ENCODE results near the gene XYLT1.

XYLT1 gene

DNA sequence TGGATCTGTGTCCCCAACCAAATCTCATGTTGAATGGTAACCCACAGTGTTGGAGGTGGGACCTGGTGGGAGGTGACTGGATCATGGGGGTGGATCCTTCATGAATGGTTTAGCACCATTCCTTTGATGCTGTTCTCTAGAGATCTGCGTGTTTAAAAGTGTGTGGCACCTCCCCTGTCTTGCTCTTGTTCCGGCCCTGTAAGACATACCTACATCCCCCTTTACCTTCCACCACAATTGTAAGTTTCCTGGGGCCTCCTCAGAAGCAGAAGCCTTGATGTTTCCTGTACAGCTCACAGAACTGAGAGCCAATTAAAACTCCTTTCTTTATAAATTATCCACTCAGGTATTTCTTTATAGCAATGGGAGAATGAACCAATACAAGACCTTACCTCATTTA lies 257.7 kb downstream of the XYLT1 start:
- no peak for TF ChIP-seq EZH2phosphoT487 (IDR thresholded peaks at IDR 0.05; ENCODE audit: low read depth)
- TF ChIP-seq, protein P1, sequence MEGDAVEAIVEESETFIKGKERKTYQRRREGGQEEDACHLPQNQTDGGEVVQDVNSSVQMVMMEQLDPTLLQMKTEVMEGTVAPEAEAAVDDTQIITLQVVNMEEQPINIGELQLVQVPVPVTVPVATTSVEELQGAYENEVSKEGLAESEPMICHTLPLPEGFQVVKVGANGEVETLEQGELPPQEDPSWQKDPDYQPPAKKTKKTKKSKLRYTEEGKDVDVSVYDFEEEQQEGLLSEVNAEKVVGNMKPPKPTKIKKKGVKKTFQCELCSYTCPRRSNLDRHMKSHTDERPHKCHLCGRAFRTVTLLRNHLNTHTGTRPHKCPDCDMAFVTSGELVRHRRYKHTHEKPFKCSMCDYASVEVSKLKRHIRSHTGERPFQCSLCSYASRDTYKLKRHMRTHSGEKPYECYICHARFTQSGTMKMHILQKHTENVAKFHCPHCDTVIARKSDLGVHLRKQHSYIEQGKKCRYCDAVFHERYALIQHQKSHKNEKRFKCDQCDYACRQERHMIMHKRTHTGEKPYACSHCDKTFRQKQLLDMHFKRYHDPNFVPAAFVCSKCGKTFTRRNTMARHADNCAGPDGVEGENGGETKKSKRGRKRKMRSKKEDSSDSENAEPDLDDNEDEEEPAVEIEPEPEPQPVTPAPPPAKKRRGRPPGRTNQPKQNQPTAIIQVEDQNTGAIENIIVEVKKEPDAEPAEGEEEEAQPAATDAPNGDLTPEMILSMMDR (IDR thresholded peaks at IDR 0.05; ENCODE audit: low read depth, low read length) = no peak
- Histone ChIP-seq H3K36me3 (replicated peaks; ENCODE audit: low read depth, low read length) (no peaks in the 10 kb centered on the region), H2AFZ (ENCODE audit: low read depth, low read length) (no peak overlapping the region), H3K4me3 (ENCODE audit: low read length) (no peak overlapping the region), H3K27me3 (ENCODE audit: low read depth, low read length) (no peaks in the 10 kb centered on the region; the same call in 1 of the 2 replicates), H4K20me1 (ENCODE audit: insufficient read depth, low read length) (no peaks in the 10 kb centered on the region), H3K27ac (ENCODE audit: low read length) (no peak overlapping the region), H3K79me2 (ENCODE audit: low read length) (no peaks in the 10 kb centered on the region), H3K4me2 (ENCODE audit: low read length) (no peak overlapping the region), H3K4me1 (ENCODE audit: low read length) (no peaks in the 10 kb centered on the region), H3K9me3 (ENCODE audit: insufficient read depth, low read length) (no peaks in the 10 kb centered on the region), H3K9ac (ENCODE audit: low read length) (no peak overlapping the region)

DNA sequence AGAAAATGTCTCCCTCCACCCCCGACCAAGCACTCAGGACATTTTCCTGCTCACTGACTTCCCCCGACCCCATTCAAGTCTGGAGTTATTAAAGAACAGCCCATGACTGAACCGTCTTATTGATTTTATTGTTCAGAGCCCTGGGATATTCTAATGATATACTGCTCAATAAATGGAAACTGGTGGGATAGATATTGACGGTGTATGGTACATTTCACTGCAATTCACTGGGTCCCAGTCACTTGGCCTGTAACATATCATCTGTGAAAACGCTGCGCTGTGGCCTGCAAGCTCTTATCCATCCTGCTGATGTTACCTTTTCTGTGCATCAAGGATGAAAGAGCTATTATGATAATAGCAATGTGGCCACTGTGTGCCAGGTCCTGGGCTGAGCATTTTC lies 258.2 kb downstream of the XYLT1 start:
- H3K4me2 ChIP-seq (ENCODE audit: low read length) = no peak overlapping the region
- H2AFZ ChIP-seq (ENCODE audit: low read depth, low read length) = no peak overlapping the region
- no peaks in the 10 kb centered on the region for H3K36me3 ChIP-seq (replicated peaks; ENCODE audit: low read depth, low read length)
- H3K4me3 ChIP-seq (ENCODE audit: low read length) = no peak overlapping the region
- H3K4me1 ChIP-seq (ENCODE audit: low read length) = no peaks in the 10 kb centered on the region
- no peaks in the 10 kb centered on the region; the same call in 1 of the 2 replicates for H3K27me3 ChIP-seq (ENCODE audit: low read depth, low read length)
- no peak overlapping the region for H3K27ac ChIP-seq (ENCODE audit: low read length)
- no peaks in the 10 kb centered on the region for H3K79me2 ChIP-seq (ENCODE audit: low read length)
- no peaks in the 10 kb centered on the region for H4K20me1 ChIP-seq (ENCODE audit: insufficient read depth, low read length)
- TF ChIP-seq, protein P1 (IDR thresholded peaks at IDR 0.05; ENCODE audit: low read depth, low read length) = no peak
- no peak for TF ChIP-seq EZH2phosphoT487 (IDR thresholded peaks at IDR 0.05; ENCODE audit: low read depth)
- H3K9me3 ChIP-seq (ENCODE audit: insufficient read depth, low read length) = no peaks in the 10 kb centered on the region
- H3K9ac ChIP-seq (ENCODE audit: low read length) = no peak overlapping the region

DNA sequence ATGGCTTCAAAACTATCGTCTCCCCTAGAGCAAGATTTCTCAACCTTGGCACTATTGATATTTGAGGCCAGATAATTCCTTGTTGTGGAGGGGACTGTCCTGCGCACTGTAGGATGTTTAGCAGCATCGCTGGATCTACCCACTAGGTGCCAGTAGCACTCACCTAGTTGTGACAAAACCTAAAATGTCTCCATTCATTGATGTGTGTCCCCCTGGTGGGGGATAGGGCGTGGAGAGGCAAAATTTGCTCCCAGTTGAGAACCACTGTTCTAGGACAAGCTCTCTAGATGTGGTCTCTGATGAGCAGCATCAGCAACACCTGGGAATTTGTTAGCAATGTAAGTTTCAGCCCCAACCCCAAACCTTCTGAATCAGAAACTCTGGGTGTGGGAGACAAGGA lies 259.0 kb downstream of the XYLT1 start:
- no peak for TF ChIP-seq EZH2phosphoT487 (IDR thresholded peaks at IDR 0.05; ENCODE audit: low read depth)
- TF ChIP-seq, protein P1 (IDR thresholded peaks at IDR 0.05; ENCODE audit: low read depth, low read length) = peak; percentile 49
- H4K20me1 ChIP-seq (ENCODE audit: insufficient read depth, low read length) = no peaks in the 10 kb centered on the region
- H3K4me1 ChIP-seq (ENCODE audit: low read length) = no peaks in the 10 kb centered on the region
- no peaks in the 10 kb centered on the region for H3K36me3 ChIP-seq (replicated peaks; ENCODE audit: low read depth, low read length)
- no peak overlapping the region for H3K4me3 ChIP-seq (ENCODE audit: low read length)
- no peak overlapping the region for H3K9ac ChIP-seq (ENCODE audit: low read length)
- no peaks in the 10 kb centered on the region for H3K79me2 ChIP-seq (ENCODE audit: low read length)
- no peaks in the 10 kb centered on the region for H3K9me3 ChIP-seq (ENCODE audit: insufficient read depth, low read length)
- no peak overlapping the region for H3K27ac ChIP-seq (ENCODE audit: low read length)
- H3K27me3 ChIP-seq (ENCODE audit: low read depth, low read length) = no peaks in the 10 kb centered on the region; the same call in 1 of the 2 replicates
- no peak overlapping the region for H3K4me2 ChIP-seq (ENCODE audit: low read length)
- no peak overlapping the region for H2AFZ ChIP-seq (ENCODE audit: low read depth, low read length)

DNA sequence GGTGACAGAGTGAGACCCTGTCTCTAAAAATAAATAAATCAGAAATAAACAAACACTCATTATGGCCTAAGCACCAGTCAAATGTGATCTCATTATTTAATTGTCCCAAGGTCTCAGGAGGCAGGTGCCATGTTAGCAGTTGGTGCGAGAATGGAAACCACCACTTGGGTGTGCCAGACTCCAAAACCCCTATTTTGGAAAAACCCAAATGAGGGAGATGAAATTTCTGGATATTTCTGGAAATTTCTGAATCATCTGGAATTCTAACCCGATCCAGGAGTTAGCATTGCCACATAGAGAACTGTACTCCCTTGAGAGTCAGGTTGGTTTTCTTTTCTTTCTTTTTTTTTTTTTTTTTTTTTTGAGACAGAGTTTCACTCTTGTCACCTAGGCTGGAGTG lies 264.0 kb downstream of the XYLT1 start:
- Histone ChIP-seq H3K79me2 (ENCODE audit: low read length) (no peaks in the 10 kb centered on the region), H3K27me3 (ENCODE audit: low read depth, low read length) (no peaks in the 10 kb centered on the region; the same call in 1 of the 2 replicates), H4K20me1 (ENCODE audit: insufficient read depth, low read length) (no peaks in the 10 kb centered on the region), H3K4me1 (ENCODE audit: low read length) (no peaks in the 10 kb centered on the region), H3K27ac (ENCODE audit: low read length) (no peak overlapping the region), H3K9ac (ENCODE audit: low read length) (no peak overlapping the region), H2AFZ (ENCODE audit: low read depth, low read length) (no peak overlapping the region), H3K9me3 (ENCODE audit: insufficient read depth, low read length) (no peaks in the 10 kb centered on the region), H3K4me2 (ENCODE audit: low read length) (no peak overlapping the region), H3K4me3 (ENCODE audit: low read length) (no peak overlapping the region), H3K36me3 (replicated peaks; ENCODE audit: low read depth, low read length) (no peaks in the 10 kb centered on the region)
- TF ChIP-seq EZH2phosphoT487 (IDR thresholded peaks at IDR 0.05; ENCODE audit: low read depth) = no peak
- TF ChIP-seq, protein P1 (IDR thresholded peaks at IDR 0.05; ENCODE audit: low read depth, low read length) = no peak

Data from OCI-LY3 (cell line).